ENCODE data around the gene GABRB1. TPM values are rescaled to one million over a fixed set of nuclear protein-coding genes. Genes with fewer than 3 reads are reported as not detected.
A peak's percentile ranks its signal among the peaks of the same experiment; 100 is the strongest.

The GABRB1 gene
- total RNA-seq, 2 experiments from 2014 or later = not detected

DNA sequence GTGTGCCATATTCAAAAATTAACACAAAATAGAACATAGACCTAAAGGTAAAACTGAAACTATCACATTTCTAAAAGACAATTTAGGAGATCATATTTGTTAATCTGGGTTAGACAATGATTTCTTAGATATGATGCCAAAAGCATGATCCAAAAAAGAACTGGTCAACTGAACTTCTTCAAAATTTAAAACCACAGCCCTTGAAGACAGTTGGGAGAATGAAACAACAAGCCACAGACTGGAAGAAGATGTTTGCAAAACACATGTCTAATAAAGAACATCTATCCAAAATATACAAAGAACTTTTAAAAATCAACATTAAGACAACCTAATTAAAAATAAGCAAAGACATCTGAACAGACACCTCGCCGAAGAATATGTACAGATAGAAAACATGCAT is 412.7 kb downstream of the GABRB1 start:
- ChIA-PET POLR2A (no interaction called here), CTCF (no interaction called here)
- Mint-ChIP-seq H3K9me3 (no peaks in the 10 kb centered on the region), H3K27me3 (no peaks in the 10 kb centered on the region), H3K27ac (no peak overlapping the region), H3K4me1 (ENCODE audit: low read depth) (peaks cover 4% of the 10 kb centered on the region), H3K4me3 (no peak overlapping the region), H3K36me3 (peaks cover 4% of the 10 kb centered on the region)
- no peak for DNase-seq
- intact Hi-C loops (cut with micrococcal nuclease) = no loop called here

DNA sequence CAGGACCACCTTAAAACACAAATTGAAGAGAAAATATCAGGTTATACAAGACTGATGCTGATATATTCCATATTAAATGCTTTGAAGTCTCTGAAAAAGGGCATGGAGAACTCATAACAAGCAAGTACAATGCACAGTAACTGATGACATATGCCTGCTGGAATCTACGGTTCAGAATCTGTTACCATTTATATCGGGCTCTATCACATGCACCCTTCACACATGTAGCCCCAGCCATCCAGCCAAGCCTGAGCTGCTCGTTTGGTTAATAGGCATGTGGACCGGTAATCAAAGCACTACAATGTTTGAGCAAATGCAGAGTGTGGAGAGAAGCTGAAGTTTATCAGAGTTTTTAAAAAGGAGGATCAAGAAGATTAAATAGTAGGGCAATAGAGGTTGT is 420.3 kb downstream of the GABRB1 start:
- DNase-seq = no peak
- CTCF ChIA-PET = no interaction called here
- Mint-ChIP-seq H3K4me1 (ENCODE audit: low read depth) (peaks cover 2% of the 10 kb centered on the region), H3K36me3 (peaks cover 24% of the 10 kb centered on the region), H3K4me3 (no peak overlapping the region), H3K27me3 (no peaks in the 10 kb centered on the region), H3K27ac (no peak overlapping the region), H3K9me3 (no peaks in the 10 kb centered on the region)
- POLR2A ChIA-PET = no interaction called here
- intact Hi-C loops (cut with micrococcal nuclease) = no loop called here

DNA sequence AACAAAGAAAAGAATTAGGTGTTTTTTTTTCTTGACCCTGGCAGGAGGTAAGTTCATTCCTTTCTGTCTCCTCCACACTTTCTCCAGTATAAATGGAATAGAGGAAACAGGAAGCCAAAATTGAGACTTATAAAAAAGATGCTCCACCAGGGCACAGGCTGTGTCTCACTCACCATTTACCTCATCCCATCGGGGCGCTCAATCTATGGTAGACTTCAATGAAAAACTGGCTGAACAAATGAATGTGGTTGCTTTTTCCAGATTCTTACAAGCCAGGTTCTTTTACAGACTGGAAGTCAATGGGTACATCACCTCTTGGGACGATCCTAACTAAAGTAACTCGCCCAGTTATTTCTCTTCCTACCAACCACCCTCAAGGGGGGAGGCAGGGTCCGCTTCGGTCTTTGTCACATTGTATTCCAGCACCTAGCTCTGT is 431.4 kb downstream of the GABRB1 start:
- Mint-ChIP-seq H3K27me3 (no peaks in the 10 kb centered on the region), H3K9me3 (no peaks in the 10 kb centered on the region), H3K36me3 (peaks cover 6% of the 10 kb centered on the region), H3K4me3 (peak overlapping the region; percentile 85), H3K27ac (peak overlapping the region; percentile 68), H3K4me1 (ENCODE audit: low read depth) (peaks cover 26% of the 10 kb centered on the region)
- ChIA-PET CTCF (interaction anchor here (0.7 to 2.8 kb wide), 13 partner anchors 10 to 374 kb away, joined by 3 to 14 read pairs (median 4); partner anchors contain the start of gene ATP10D), POLR2A (interaction anchor here (1.0 to 1.3 kb wide), 3 partner anchors 15 to 452 kb away, joined by 3 to 4 read pairs (median 3); partner anchors contain the start of genes ATP10D and NFXL1)
- no peak for DNase-seq
- intact Hi-C loops (cut with micrococcal nuclease) = loop anchor here (1.0 to 10.0 kb wide), 8 partner anchors 22 to 1317 kb away; partner anchors contain the start of genes ATP10D, CORIN, FRYL and NFXL1

DNA sequence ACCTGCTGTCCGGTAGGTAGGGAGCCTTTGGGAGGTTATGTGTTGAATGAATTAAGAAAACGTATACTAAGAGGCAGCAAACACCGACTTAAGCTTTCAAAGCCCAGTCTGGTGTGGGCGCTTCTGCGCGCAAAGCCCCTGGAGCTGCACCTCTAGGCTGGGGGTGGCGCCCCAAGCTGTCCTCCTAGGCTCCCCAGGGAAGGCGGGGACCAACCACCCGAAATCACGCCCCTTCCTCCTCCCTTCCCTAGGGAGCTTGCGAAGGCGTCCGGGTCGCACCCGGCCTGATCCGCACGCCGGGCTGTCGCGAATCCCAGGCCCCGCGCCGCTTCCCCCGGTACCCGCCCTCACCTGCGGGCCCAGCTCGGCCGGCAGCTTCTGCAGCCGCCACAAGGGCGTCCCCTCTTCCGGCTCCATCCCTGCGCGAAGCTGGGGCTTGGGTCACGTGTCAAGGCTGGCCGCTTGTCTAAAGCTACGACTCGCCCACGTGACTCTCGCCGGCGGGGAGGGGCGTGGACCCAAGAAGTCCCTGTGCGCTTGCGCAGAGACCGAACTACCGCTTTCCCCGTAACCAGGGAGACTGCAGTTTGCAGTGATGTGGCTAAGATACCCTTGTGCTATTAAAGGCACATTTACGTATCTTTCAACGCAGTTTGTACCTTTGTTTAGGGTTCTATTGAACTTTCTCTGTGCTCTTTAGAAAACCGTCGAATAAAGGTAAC is 432.0 kb downstream of the GABRB1 start, which contains the start of gene COMMD8:
COMMD8 (minus strand) TSS at position 468 of the 722 bp plus-strand sequence; CDS start at position 417, 51 bp downstream.
- H3K36me3 Mint-ChIP-seq = peaks cover 6% of the 10 kb centered on the region
- no peaks in the 10 kb centered on the region for H3K9me3 Mint-ChIP-seq
- H3K4me3 Mint-ChIP-seq = peak within 1 kb of the TSS; percentile 85
- H3K27ac Mint-ChIP-seq = peak within 1 kb of the TSS; percentile 68
- ChIA-PET POLR2A (interaction anchor here (0.6 to 1.3 kb wide), 4 partner anchors 14 to 451 kb away, joined by 3 to 4 read pairs (median 3); partner anchors contain the start of genes ATP10D and NFXL1), CTCF (interaction anchor here (0.7 to 2.8 kb wide), 16 partner anchors 9 to 471 kb away, joined by 3 to 14 read pairs (median 4); partner anchors contain the start of gene ATP10D)
- H3K27me3 Mint-ChIP-seq = no peaks in the 10 kb centered on the region
- peak; percentile 98 for DNase-seq
- intact Hi-C loops (cut with micrococcal nuclease) = loop anchor here (1.0 to 10.0 kb wide), 8 partner anchors 22 to 1317 kb away; partner anchors contain the start of genes ATP10D, CORIN, FRYL and NFXL1
- peaks cover 26% of the 10 kb centered on the region for H3K4me1 Mint-ChIP-seq (ENCODE audit: low read depth)

GRCh38 chr4:47465004-47465403 is 433.6 kb downstream of the GABRB1 start:
- ChIA-PET CTCF (no interaction called here), POLR2A (interaction anchor here (1.1 kb wide), 1 partner anchor 20 kb away, joined by 4 read pairs; the partner anchor contains the start of gene ATP10D)
- no peak for DNase-seq
- Mint-ChIP-seq H3K27me3 (no peaks in the 10 kb centered on the region), H3K4me1 (ENCODE audit: low read depth) (peaks cover 26% of the 10 kb centered on the region), H3K9me3 (no peaks in the 10 kb centered on the region), H3K4me3 (no peak overlapping the region), H3K36me3 (no peaks in the 10 kb centered on the region), H3K27ac (no peak overlapping the region)
- intact Hi-C loops (cut with micrococcal nuclease) = loop anchor here (10.0 kb wide), 1 partner anchor 450 kb away; no protein-coding TSS in a partner anchor

DNA sequence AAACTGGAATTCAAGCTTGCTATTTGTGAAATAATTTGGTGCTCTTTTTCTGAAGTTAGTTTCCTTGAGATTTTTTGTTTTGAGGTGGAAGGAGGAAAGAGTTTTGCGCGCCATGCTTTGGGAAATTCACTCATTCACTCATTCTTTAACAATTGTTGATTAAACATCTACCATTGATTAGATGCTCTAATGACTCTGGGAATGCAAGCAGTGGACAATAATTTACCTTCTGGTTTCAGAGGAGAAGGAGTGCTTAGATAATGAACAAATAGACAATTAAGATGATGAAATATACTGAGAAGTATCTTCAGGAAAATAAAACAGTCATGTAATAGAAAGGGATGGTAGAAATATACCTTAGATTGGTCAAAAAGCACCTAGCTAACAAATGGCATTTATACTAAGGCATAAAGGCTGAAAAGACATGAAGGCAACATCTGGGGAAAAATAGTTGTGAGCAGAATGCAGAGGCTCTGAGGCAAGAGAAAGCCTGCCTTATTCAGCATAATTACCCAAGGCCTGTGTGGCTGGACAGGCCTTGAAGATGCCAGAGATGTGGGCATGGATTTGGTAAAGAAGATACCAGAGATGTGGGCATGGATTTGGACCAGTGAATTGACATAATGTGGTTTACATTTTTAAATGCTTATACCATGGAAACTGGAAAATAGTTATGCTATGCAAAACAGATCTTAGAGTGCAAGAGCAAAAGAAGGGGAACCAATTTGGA is 434.9 kb downstream of the GABRB1 start:
- intact Hi-C loops (cut with micrococcal nuclease) = loop anchor here (10.0 kb wide), 1 partner anchor 451 kb away; no protein-coding TSS in a partner anchor
- Mint-ChIP-seq H3K27me3 (no peaks in the 10 kb centered on the region), H3K9me3 (no peaks in the 10 kb centered on the region), H3K27ac (no peak overlapping the region), H3K4me1 (ENCODE audit: low read depth) (peaks cover 20% of the 10 kb centered on the region), H3K4me3 (no peak overlapping the region), H3K36me3 (no peaks in the 10 kb centered on the region)
- no peak for DNase-seq
- POLR2A ChIA-PET = no interaction called here
- CTCF ChIA-PET = no interaction called here

- CTCF ChIA-PET = no interaction called here
- intact Hi-C loops (cut with micrococcal nuclease) = loop anchor here (10.0 kb wide), 1 partner anchor 454 kb away; no protein-coding TSS in a partner anchor
- POLR2A ChIA-PET = no interaction called here
- peaks cover 2% of the 10 kb centered on the region for H3K27me3 Mint-ChIP-seq
- no peak overlapping the region for H3K4me3 Mint-ChIP-seq
- no peaks in the 10 kb centered on the region for H3K36me3 Mint-ChIP-seq
- H3K4me1 Mint-ChIP-seq (ENCODE audit: low read depth) = peaks cover under 1% of the 10 kb centered on the region
- no peak overlapping the region for H3K27ac Mint-ChIP-seq
- no peaks in the 10 kb centered on the region for H3K9me3 Mint-ChIP-seq
- DNase-seq = no peak
These were observed 437.5 kb downstream of the GABRB1 start for GRCh38 chr4:47468706-47469365.

DNA sequence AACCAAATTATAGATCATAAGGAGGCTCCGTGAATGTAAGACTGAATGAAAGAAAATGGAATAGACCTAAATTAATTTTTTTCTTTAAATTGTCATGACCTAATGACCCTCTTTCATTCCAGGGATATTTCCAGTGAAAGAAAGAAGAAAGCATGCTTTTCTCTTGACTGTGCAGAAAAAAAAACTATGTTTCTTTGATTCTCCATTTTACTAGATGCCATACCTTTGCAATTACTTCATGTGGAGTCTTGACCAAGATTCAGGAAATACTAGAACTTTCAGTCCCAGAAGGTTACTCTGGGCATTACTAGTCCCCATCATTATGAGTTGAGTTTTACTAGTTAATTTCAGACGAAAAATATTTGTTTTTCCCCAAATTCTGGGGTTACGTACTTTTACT is 438.6 kb downstream of the GABRB1 start:
- Mint-ChIP-seq H3K4me3 (no peak overlapping the region), H3K27me3 (peaks cover 2% of the 10 kb centered on the region), H3K9me3 (no peaks in the 10 kb centered on the region), H3K4me1 (ENCODE audit: low read depth) (no peaks in the 10 kb centered on the region), H3K36me3 (no peaks in the 10 kb centered on the region), H3K27ac (no peak overlapping the region)
- DNase-seq = no peak
- intact Hi-C loops (cut with micrococcal nuclease) = loop anchor here (10.0 kb wide), 1 partner anchor 455 kb away; no protein-coding TSS in a partner anchor
- CTCF ChIA-PET = no interaction called here
- POLR2A ChIA-PET = no interaction called here

DNA sequence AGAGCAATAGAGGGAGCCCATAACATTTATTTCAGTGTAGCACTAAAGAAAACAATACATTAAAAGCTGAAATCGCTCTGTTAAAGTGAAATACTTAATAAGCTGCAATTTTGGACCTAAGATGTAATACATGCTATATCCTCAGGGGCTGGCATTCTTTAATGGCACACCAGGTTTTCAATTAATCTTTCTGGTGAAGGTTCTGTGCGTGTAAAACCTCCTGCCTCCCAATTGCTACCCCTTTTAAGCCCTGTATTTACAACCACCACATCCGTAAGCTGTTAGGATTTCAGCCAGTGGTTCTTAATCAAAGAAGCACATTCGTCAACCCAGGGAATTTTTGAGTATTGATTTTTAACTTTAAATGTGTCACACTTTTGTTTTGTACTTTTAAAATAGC is 439.7 kb downstream of the GABRB1 start:
- POLR2A ChIA-PET = no interaction called here
- peaks cover 2% of the 10 kb centered on the region for H3K27me3 Mint-ChIP-seq
- CTCF ChIA-PET = no interaction called here

GRCh38 chr4:47471591-47471990 is 440.2 kb downstream of the GABRB1 start:
- intact Hi-C loops (cut with micrococcal nuclease) = no loop called here
- Mint-ChIP-seq H3K4me3 (no peak overlapping the region), H3K4me1 (ENCODE audit: low read depth) (no peaks in the 10 kb centered on the region), H3K9me3 (no peaks in the 10 kb centered on the region), H3K27ac (no peak overlapping the region), H3K36me3 (no peaks in the 10 kb centered on the region), H3K27me3 (peaks cover 2% of the 10 kb centered on the region)
- CTCF ChIA-PET = interaction anchor here (0.8 to 1.0 kb wide), 2 partner anchors 29 to 92 kb away, joined by 3 read pairs; no protein-coding TSS in a partner anchor
- no peak for DNase-seq
- POLR2A ChIA-PET = no interaction called here

More for the DNA sequence above, 439.7 kb downstream of the GABRB1 start:
- Mint-ChIP-seq H3K9me3 (no peaks in the 10 kb centered on the region), H3K36me3 (no peaks in the 10 kb centered on the region), H3K4me3 (no peak overlapping the region), H3K4me1 (ENCODE audit: low read depth) (no peaks in the 10 kb centered on the region), H3K27ac (no peak overlapping the region)
- intact Hi-C loops (cut with micrococcal nuclease) = no loop called here
- DNase-seq = no peak

- POLR2A ChIA-PET = no interaction called here
- CTCF ChIA-PET = interaction anchor here (1.4 kb wide), 1 partner anchor 10 kb away, joined by 5 read pairs; the partner anchor contains the start of gene COMMD8
These were observed 441.9 kb downstream of the GABRB1 start for GRCh38 chr4:47473141-47473750.

More at GRCh38 chr4:47473141-47473750, 441.9 kb downstream of the GABRB1 start:
- Mint-ChIP-seq H3K27ac (no peak overlapping the region), H3K36me3 (no peaks in the 10 kb centered on the region), H3K9me3 (no peaks in the 10 kb centered on the region), H3K4me1 (ENCODE audit: low read depth) (no peaks in the 10 kb centered on the region), H3K27me3 (peaks cover 2% of the 10 kb centered on the region), H3K4me3 (no peak overlapping the region)
- intact Hi-C loops (cut with micrococcal nuclease) = no loop called here
- no peak for DNase-seq
